Measurements from ENCODE around the gene TRIM6. TPM values are rescaled to one million over a fixed set of nuclear protein-coding genes. Genes with fewer than 3 reads are reported as not detected.
"Not testable (repeated sequence)": the region's sequence is repeated elsewhere in the genome, so short reads cannot be mapped to it uniquely, and the experiment has no call there.

The TRIM6 gene
- total and polyA plus RNA-seq, 4 donors, result 2.1 to 6.3 (median 4.3) TPM

DNA sequence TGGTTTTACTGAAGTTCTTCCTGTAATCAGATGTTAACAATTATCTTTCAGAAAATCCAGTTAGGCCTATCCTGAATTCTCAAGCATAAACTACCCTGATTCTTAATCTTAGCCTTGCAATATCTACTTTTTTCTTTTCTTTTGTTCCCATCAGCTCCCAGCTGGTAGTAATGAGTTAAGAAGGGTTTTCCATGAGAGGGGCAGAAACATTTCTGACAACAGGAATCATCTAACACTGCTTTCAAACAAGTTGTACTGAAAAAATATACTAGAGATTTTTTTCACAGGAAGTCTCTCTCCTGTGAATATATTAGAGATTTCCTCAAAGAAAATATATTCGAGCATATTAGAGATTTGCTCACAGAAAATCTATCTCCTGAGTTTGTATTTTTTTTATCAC lies 3.3 kb upstream of the TRIM6 start:
- H3K27ac ChIP-seq (ENCODE audit: low read depth in 1 of 2, low read length in 2 of 2), result no peak overlapping the region
- no peaks in the 10 kb centered on the region for H3K4me1 ChIP-seq (ENCODE audit: control insufficient read depth in 1 of 2, insufficient read depth in 2 of 2, low read length in 2 of 2)
- DNase-seq, result no peak
- H3K27me3 ChIP-seq (ENCODE audit: control insufficient read depth in 1 of 2, insufficient read depth in 2 of 2, low read length in 1 of 2), result no peaks in the 10 kb centered on the region
- ATAC-seq (ENCODE audit: low FRiP score), result no peak
- 31 to 40% methylated on average over 1 of the region's 1 CpG for WGBS, 2 donors
- intact Hi-C loops (cut with DNase I), result no loop called here
- H3K36me3 ChIP-seq (ENCODE audit: control insufficient read depth in 1 of 2, insufficient read depth in 2 of 2, low read length in 1 of 2), result no peaks in the 10 kb centered on the region
- no peak overlapping the region for H3K4me3 ChIP-seq (ENCODE audit: low read length in 2 of 2)
- H3K9me3 ChIP-seq (ENCODE audit: control insufficient read depth, low read length), result no peaks in the 10 kb centered on the region

- Histone ChIP-seq H3K27ac (ENCODE audit: low read depth in 1 of 2, low read length in 2 of 2) (peak overlapping the region in 1 of 2 donors; percentile 25), H3K4me1 (ENCODE audit: control insufficient read depth in 1 of 2, insufficient read depth in 2 of 2, low read length in 2 of 2) (no peaks in the 10 kb centered on the region), H3K4me3 (ENCODE audit: low read length in 2 of 2) (peak overlapping the region in 1 of 2 donors; percentile 9), H3K9me3 (ENCODE audit: control insufficient read depth, low read length) (no peaks in the 10 kb centered on the region), H3K36me3 (ENCODE audit: control insufficient read depth in 1 of 2, insufficient read depth in 2 of 2, low read length in 1 of 2) (no peaks in the 10 kb centered on the region), H3K27me3 (ENCODE audit: control insufficient read depth in 1 of 2, insufficient read depth in 2 of 2, low read length in 1 of 2) (no peaks in the 10 kb centered on the region)
- ATAC-seq (ENCODE audit: low FRiP score) (no peak), DNase-seq (no peak)
- intact Hi-C loops (cut with DNase I), result no loop called here
- whole genome bisulfite sequencing, 2 donors, result 13% methylated on average over 3 of the region's 3 CpGs
Measured at GRCh38 chr11:5597953-5598352, 1.5 kb downstream of the TRIM6 start.

- H3K27ac ChIP-seq (ENCODE audit: low read depth in 1 of 2, low read length in 2 of 2), result peak overlapping the region; percentile 16 to 43
- ATAC-seq (ENCODE audit: low FRiP score) (peak; percentile 89), DNase-seq (peak; percentile 84 to 86)
- no peaks in the 10 kb centered on the region for H3K9me3 ChIP-seq (ENCODE audit: control insufficient read depth, low read length)
- no peaks in the 10 kb centered on the region for H3K36me3 ChIP-seq (ENCODE audit: control insufficient read depth in 1 of 2, insufficient read depth in 2 of 2, low read length in 1 of 2)
- H3K4me3 ChIP-seq (ENCODE audit: low read length in 2 of 2), result no peak overlapping the region
- H3K27me3 ChIP-seq (ENCODE audit: control insufficient read depth in 1 of 2, insufficient read depth in 2 of 2, low read length in 1 of 2), result no peaks in the 10 kb centered on the region
- 9 to 12% methylated on average over 9 of the region's 9 CpGs for WGBS, 2 donors
- intact Hi-C loops (cut with DNase I), result loop anchor here (2.0 to 5.0 kb wide), 3 partner anchors 84 to 207 kb away; partner anchors contain the start of genes OR52N2 (in 1 of the 2) and TRIM5 (in 1 of the 2)
- no peaks in the 10 kb centered on the region for H3K4me1 ChIP-seq (ENCODE audit: control insufficient read depth in 1 of 2, insufficient read depth in 2 of 2, low read length in 2 of 2)
Measured at GRCh38 chr11:5600374-5600851, 4.0 kb downstream of the TRIM6 start.

- intact Hi-C loops (cut with DNase I), result loop anchor here (5.0 kb wide), 2 partner anchors 90 to 205 kb away; partner anchors contain the start of gene OR52N2 (in 1 of the 2)
- H3K9me3 ChIP-seq (ENCODE audit: control insufficient read depth, low read length); H3K27me3 ChIP-seq (ENCODE audit: control insufficient read depth in 1 of 2, insufficient read depth in 2 of 2, low read length in 1 of 2); H3K4me3 ChIP-seq (ENCODE audit: low read length in 2 of 2); H3K4me1 ChIP-seq (ENCODE audit: control insufficient read depth in 1 of 2, insufficient read depth in 2 of 2, low read length in 2 of 2); H3K36me3 ChIP-seq (ENCODE audit: control insufficient read depth in 1 of 2, insufficient read depth in 2 of 2, low read length in 1 of 2); ATAC-seq (ENCODE audit: low FRiP score); DNase-seq; H3K27ac ChIP-seq (ENCODE audit: low read depth in 1 of 2, low read length in 2 of 2): not testable (repeated sequence)
- 96 to 97% methylated on average over 4 of the region's 4 CpGs for WGBS, 2 donors
Measured at GRCh38 chr11:5602791-5603190, 6.4 kb downstream of the TRIM6 start.

DNA sequence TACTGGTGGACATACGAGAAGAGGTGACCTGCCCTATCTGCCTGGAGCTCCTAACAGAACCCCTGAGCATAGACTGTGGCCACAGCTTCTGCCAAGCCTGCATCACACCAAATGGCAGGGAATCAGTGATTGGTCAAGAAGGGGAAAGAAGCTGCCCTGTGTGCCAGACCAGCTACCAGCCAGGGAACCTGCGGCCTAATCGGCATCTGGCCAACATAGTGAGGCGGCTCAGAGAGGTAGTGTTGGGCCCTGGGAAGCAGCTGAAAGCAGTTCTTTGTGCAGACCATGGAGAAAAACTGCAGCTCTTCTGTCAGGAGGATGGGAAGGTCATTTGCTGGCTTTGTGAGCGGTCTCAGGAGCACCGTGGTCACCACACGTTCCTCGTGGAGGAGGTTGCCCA lies 6.9 kb downstream of the TRIM6 start:
- H3K27ac ChIP-seq (ENCODE audit: low read depth in 1 of 2, low read length in 2 of 2), result no peak overlapping the region
- ATAC-seq (ENCODE audit: low FRiP score) (no peak), DNase-seq (no peak)
- no peaks in the 10 kb centered on the region for H3K27me3 ChIP-seq (ENCODE audit: control insufficient read depth in 1 of 2, insufficient read depth in 2 of 2, low read length in 1 of 2)
- no peaks in the 10 kb centered on the region for H3K9me3 ChIP-seq (ENCODE audit: control insufficient read depth, low read length)
- no peak overlapping the region for H3K4me3 ChIP-seq (ENCODE audit: low read length in 2 of 2)
- no peaks in the 10 kb centered on the region for H3K36me3 ChIP-seq (ENCODE audit: control insufficient read depth in 1 of 2, insufficient read depth in 2 of 2, low read length in 1 of 2)
- 92 to 93% methylated on average over 8 of the region's 8 CpGs for WGBS, 2 donors
- H3K4me1 ChIP-seq (ENCODE audit: control insufficient read depth in 1 of 2, insufficient read depth in 2 of 2, low read length in 2 of 2), result no peaks in the 10 kb centered on the region
- intact Hi-C loops (cut with DNase I), result loop anchor here (5.0 kb wide), 2 partner anchors 89 to 204 kb away; partner anchors contain the start of gene OR52N2 (in 1 of the 2)

DNA sequence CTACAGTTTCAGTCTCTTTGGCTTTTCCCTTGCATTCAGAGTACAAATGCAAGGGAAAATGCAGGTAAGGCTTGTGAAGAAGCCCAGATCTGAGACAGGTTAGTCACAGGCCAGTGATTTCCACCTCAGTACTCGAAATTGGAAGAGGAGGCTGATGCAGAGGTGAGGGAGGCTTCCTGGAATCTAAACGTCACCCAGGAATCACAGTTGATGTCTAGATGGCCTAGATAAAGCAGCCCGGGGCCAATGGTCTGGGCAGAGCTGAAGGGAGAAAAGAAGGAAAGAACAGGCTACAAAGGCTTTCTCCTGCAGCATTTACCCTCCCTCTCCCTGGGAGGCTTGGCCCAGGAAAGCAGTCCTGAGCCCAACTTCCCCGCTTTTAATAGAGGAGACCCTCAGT lies 8.5 kb downstream of the TRIM6 start:
- WGBS, 2 donors, result 74 to 78% methylated on average over 4 of the region's 4 CpGs
- no peak overlapping the region for H3K27ac ChIP-seq (ENCODE audit: low read depth in 1 of 2, low read length in 2 of 2)
- no peaks in the 10 kb centered on the region for H3K4me1 ChIP-seq (ENCODE audit: control insufficient read depth in 1 of 2, insufficient read depth in 2 of 2, low read length in 2 of 2)
- DNase-seq (no peak), ATAC-seq (ENCODE audit: low FRiP score) (no peak)
- intact Hi-C loops (cut with DNase I), result loop anchor here (5.0 kb wide), 2 partner anchors 87 to 202 kb away; partner anchors contain the start of gene OR52N2 (in 1 of the 2)
- H3K27me3 ChIP-seq (ENCODE audit: control insufficient read depth in 1 of 2, insufficient read depth in 2 of 2, low read length in 1 of 2), result no peaks in the 10 kb centered on the region
- H3K9me3 ChIP-seq (ENCODE audit: control insufficient read depth, low read length), result no peaks in the 10 kb centered on the region
- no peaks in the 10 kb centered on the region for H3K36me3 ChIP-seq (ENCODE audit: control insufficient read depth in 1 of 2, insufficient read depth in 2 of 2, low read length in 1 of 2)
- no peak overlapping the region for H3K4me3 ChIP-seq (ENCODE audit: low read length in 2 of 2)

DNA sequence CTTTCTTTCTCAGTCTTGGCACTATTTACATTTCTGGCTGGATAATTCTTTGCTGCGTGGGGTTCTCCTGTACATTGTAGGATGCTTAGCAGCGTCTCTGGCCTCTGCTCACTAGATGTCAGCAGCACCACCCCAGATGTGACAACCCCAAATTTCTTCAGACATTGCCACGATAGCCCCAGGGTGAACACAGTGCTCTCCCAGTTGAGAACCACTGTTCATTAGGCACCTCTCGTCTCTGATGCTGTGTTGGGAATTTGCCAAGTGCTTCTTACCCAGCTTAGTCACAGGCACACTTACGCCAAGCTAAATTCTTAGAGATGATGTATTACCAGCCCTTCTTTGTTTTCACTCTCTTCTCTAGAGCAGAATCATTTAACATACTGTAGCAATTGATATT lies 9.4 kb downstream of the TRIM6 start:
- no peak overlapping the region for H3K27ac ChIP-seq (ENCODE audit: low read depth in 1 of 2, low read length in 2 of 2)
- H3K27me3 ChIP-seq (ENCODE audit: control insufficient read depth in 1 of 2, insufficient read depth in 2 of 2, low read length in 1 of 2), result no peaks in the 10 kb centered on the region
- intact Hi-C loops (cut with DNase I), result no loop called here
- H3K9me3 ChIP-seq (ENCODE audit: control insufficient read depth, low read length), result no peaks in the 10 kb centered on the region
- DNase-seq (no peak), ATAC-seq (ENCODE audit: low FRiP score) (peak; percentile 39)
- H3K4me1 ChIP-seq (ENCODE audit: control insufficient read depth in 1 of 2, insufficient read depth in 2 of 2, low read length in 2 of 2), result no peaks in the 10 kb centered on the region
- WGBS, 2 donors, result 28 to 30% methylated on average over 5 of the region's 5 CpGs
- peaks cover 0 to 2% of the 10 kb centered on the region in 2 donors for H3K36me3 ChIP-seq (ENCODE audit: control insufficient read depth in 1 of 2, insufficient read depth in 2 of 2, low read length in 1 of 2)
- no peak overlapping the region for H3K4me3 ChIP-seq (ENCODE audit: low read length in 2 of 2)

- H3K27me3 ChIP-seq (ENCODE audit: control insufficient read depth in 1 of 2, insufficient read depth in 2 of 2, low read length in 1 of 2), result no peaks in the 10 kb centered on the region
- H3K4me3 ChIP-seq (ENCODE audit: low read length in 2 of 2), result no peak overlapping the region
- no peaks in the 10 kb centered on the region for H3K9me3 ChIP-seq (ENCODE audit: control insufficient read depth, low read length)
- 6 to 10% methylated on average over 6 of the region's 6 CpGs for WGBS, 2 donors
- peaks cover 0 to 2% of the 10 kb centered on the region in 2 donors for H3K36me3 ChIP-seq (ENCODE audit: control insufficient read depth in 1 of 2, insufficient read depth in 2 of 2, low read length in 1 of 2)
- no peaks in the 10 kb centered on the region for H3K4me1 ChIP-seq (ENCODE audit: control insufficient read depth in 1 of 2, insufficient read depth in 2 of 2, low read length in 2 of 2)
- DNase-seq, result no peak
- H3K27ac ChIP-seq (ENCODE audit: low read depth in 1 of 2, low read length in 2 of 2), result no peak overlapping the region
- no peak for ATAC-seq (ENCODE audit: low FRiP score)
- intact Hi-C loops (cut with DNase I), result no loop called here
Measured at GRCh38 chr11:5608808-5609207, 12.4 kb downstream of the TRIM6 start.

GRCh38 chr11:5610446-5610845 lies 14.0 kb downstream of the TRIM6 start:
- H3K9me3 ChIP-seq (ENCODE audit: control insufficient read depth, low read length), result no peaks in the 10 kb centered on the region
- H3K27ac ChIP-seq (ENCODE audit: low read depth in 1 of 2, low read length in 2 of 2), result no peak overlapping the region
- ATAC-seq (ENCODE audit: low FRiP score), result no peak
- no peaks in the 10 kb centered on the region for H3K27me3 ChIP-seq (ENCODE audit: control insufficient read depth in 1 of 2, insufficient read depth in 2 of 2, low read length in 1 of 2)
- no peak overlapping the region for H3K4me3 ChIP-seq (ENCODE audit: low read length in 2 of 2)
- intact Hi-C loops (cut with DNase I), result no loop called here
- H3K4me1 ChIP-seq (ENCODE audit: control insufficient read depth in 1 of 2, insufficient read depth in 2 of 2, low read length in 2 of 2), result no peaks in the 10 kb centered on the region
- H3K36me3 ChIP-seq (ENCODE audit: control insufficient read depth in 1 of 2, insufficient read depth in 2 of 2, low read length in 1 of 2), result peaks cover 0 to 2% of the 10 kb centered on the region in 2 donors
- WGBS, 2 donors, result 83 to 96% methylated on average over 5 of the region's 5 CpGs
- DNase-seq, result no peak
